Astrocyte of the cerebellum (primary cell): ENCODE data around the gene LEUTX.

ENCODE experiments used
- DNase-seq: peaks from one replicate; pipeline ENCODE4 v3.0.0-alpha.2; 2011; ENCODE audit warnings: low read depth
- H3K4me3 ChIP-seq: 2 replicates; pipeline ENCODE4 v1.5.1; 2011; ENCODE audit warnings: mild to moderate bottlenecking, low read depth, low read length, moderate library complexity
- CTCF ChIP-seq: IDR thresholded peaks from 2 replicates; pipeline ENCODE4 v1.5.1; 2012; ENCODE audit warnings: low read length, low read depth, moderate library complexity, mild to moderate bottlenecking; ENCODE audit errors: missing control alignments
- in situ Hi-C: cut with HindIII; loops from 2 replicates; pipeline ENCODE4 v1.10.0; 2017; ENCODE audit warnings: low sequenced_read_pairs

Gene LEUTX

GRCh38 chr19:39825093-39825463, 46.4 kb downstream of the LEUTX start:
- no peak for TF ChIP-seq CTCF
- DNase-seq = no peak
- H3K4me3 ChIP-seq = no peak overlapping the region

GRCh38 chr19:39825531-39826076, 47.0 kb downstream of the LEUTX start:
- no peak overlapping the region for H3K4me3 ChIP-seq
- TF ChIP-seq CTCF = no peak
- in situ Hi-C loops = no loop called here
- DNase-seq = no peak

More at GRCh38 chr19:39825093-39825463, 46.4 kb downstream of the LEUTX start:
- in situ Hi-C loops = no loop called here

GRCh38 chr19:39826311-39826945, 47.8 kb downstream of the LEUTX start:
- in situ Hi-C loops = no loop called here
- H3K4me3 ChIP-seq = no peak overlapping the region
- no peak for TF ChIP-seq CTCF
- DNase-seq = no peak

GRCh38 chr19:39827216-39827615, 48.6 kb downstream of the LEUTX start:
- in situ Hi-C loops = no loop called here
- TF ChIP-seq CTCF = no peak
- DNase-seq = no peak
- H3K4me3 ChIP-seq = no peak overlapping the region

- no peak for TF ChIP-seq CTCF
- in situ Hi-C loops = no loop called here
- H3K4me3 ChIP-seq = no peak overlapping the region
- no peak for DNase-seq
These were observed 49.5 kb downstream of the LEUTX start for GRCh38 chr19:39828015-39828653.

GRCh38 chr19:39828654-39829032, 50.0 kb downstream of the LEUTX start:
- no peak overlapping the region for H3K4me3 ChIP-seq
- no peak for DNase-seq
- TF ChIP-seq CTCF = no peak
- in situ Hi-C loops = no loop called here
